ENCODE data around the gene TBL3. TPM values are rescaled to one million over a fixed set of nuclear protein-coding genes. Genes with fewer than 3 reads are reported as not detected.
A peak's percentile ranks its signal among the peaks of the same experiment; 100 is the strongest.

Gene TBL3
- total and polyA plus RNA-seq, 9 of the 15 experiments (the other 6 are each of a cell fraction or from before 2014, with no cell fraction given) = 0.97 to 117 (median 24.5) TPM

- TF ChIP-seq TSHZ1 (CRISPR knock-in tag; IDR thresholded peaks at IDR 0.05) (no peak), TRIM25 (IDR thresholded peaks at IDR 0.05; ENCODE audit: borderline replicate concordance) (no peak), RAD51 (IDR thresholded peaks at IDR 0.05; ENCODE audit: borderline replicate concordance, low read depth) (no peak; the same call in 1 of the 2 replicates), RBM14 (IDR thresholded peaks at IDR 0.05; ENCODE audit: borderline replicate concordance, insufficient read depth, low read depth, low read length) (no peak), NBN (IDR thresholded peaks at IDR 0.05; ENCODE audit: low read depth) (no peak), RREB1 (CRISPR knock-in tag; IDR thresholded peaks at IDR 0.05) (no peak), E2F5 (CRISPR knock-in tag; IDR thresholded peaks at IDR 0.05) (no peak), STAT5A (IDR thresholded peaks at IDR 0.05; ENCODE audit: borderline replicate concordance, low read length) (peak; percentile 65; the same call in 1 of the 2 replicates), MEF2D (tag; conservative IDR thresholded peaks at IDR 0.05; ENCODE audit: low read depth) (no peak), RBM15 (IDR thresholded peaks at IDR 0.05; ENCODE audit: insufficient read depth, low read length) (no peak), FOXO4 (CRISPR knock-in tag; IDR thresholded peaks at IDR 0.05) (0 out of 2 replicates have a peak, but pooled peaks have one; percentile 54)
Observed at GRCh38 chr16:1960665-1961630, 10.9 kb upstream of the TBL3 start (continued).
